Fibroblast of gingiva (primary cell): ENCODE measurements around the gene CLMN.

ENCODE experiments used
- DNase-seq: peaks from one replicate; pipeline ENCODE4 v3.0.0-alpha.2; 2011; ENCODE audit warnings: low read depth

Gene CLMN

DNA sequence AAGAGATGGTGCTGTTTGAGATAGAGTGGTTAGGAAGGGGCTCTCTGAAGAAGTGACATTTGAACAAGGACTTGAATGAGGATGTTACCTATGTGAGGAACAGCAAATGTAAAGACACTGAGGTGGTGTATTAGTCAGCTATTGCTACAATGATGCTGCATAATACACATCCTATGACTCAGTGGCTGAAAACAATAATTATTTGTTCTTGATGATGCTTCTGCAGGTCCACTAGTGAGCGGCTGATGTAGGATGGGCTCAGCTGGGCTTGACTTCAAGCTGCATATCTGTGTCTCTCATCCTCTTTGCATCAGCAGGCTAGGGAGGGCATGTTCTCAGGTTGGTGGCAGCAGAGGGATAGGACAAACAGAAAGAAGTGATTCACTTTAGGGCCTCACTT, 21.4 kb upstream of the CLMN start:
- no peak for DNase-seq

DNA sequence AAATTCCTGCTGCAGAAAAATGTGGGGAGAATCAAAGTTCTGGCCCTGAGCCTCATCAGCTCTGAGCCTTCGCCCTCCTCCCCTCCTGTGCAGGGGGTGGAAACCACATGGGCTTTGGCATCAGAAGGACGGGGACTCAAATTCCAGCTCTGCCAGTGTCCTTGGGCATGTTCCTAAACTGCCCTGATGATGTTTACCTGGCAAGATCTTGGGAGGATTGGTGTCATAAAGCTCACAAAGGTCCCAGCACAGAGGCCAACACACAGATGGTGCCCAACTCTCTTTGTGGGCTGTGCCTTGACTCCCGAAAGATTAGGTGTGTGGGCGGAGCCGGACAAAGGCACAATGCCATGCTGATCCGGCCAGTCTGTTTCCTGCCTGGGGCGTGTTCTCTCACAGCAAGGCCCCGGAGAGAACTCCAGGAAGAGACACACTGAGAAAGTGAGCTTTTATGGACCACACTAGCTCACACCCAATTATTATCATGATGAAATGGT, 20.5 kb upstream of the CLMN start:
- DNase-seq: no peak

DNA sequence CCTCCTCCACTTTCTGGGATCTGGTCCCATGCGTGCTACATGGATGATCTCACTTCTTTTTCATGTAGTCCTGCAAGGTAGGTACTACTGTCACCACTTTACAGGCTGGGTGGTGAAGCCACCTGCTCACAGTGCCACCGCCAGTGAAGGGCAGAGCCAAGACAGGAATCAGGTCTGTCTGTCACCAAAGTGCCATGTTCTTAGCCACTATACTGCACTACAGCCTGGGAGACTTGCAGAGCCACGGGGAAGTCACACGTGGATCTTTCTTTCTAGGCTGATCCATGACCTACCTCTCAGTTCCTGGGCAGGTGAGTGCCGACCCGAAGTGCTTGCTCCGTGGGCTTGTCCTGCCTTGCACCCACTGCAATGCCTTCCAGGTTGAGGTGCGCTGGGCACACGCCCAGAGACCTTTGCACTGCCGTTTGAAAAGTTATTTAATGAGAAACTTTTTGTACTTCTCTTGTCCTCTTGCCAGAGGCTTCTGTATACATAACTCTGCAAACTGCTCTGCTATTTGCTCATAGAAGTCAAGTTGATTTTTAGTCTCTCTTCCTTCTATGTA, 19.7 kb upstream of the CLMN start:
- DNase-seq: no peak

DNA sequence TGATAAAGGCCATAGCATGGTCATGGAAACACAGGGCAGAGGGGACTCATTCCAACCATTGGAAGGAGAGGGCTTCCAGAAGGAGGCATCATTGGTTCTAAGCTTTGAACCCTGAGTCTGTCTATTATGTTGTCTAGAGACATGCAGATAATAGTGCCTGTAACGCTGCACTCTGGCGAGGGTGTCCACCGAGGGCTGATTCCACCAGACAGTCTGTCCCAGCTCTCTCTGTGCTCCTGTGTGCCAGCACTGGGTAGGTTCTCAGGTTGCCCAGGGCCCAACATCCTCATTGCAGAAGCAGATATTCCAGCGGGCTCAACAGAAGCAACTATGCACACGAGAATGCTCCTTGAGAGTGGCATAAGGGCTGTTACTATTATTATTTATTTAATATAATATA, 18.7 kb upstream of the CLMN start:
- DNase-seq: no peak

DNA sequence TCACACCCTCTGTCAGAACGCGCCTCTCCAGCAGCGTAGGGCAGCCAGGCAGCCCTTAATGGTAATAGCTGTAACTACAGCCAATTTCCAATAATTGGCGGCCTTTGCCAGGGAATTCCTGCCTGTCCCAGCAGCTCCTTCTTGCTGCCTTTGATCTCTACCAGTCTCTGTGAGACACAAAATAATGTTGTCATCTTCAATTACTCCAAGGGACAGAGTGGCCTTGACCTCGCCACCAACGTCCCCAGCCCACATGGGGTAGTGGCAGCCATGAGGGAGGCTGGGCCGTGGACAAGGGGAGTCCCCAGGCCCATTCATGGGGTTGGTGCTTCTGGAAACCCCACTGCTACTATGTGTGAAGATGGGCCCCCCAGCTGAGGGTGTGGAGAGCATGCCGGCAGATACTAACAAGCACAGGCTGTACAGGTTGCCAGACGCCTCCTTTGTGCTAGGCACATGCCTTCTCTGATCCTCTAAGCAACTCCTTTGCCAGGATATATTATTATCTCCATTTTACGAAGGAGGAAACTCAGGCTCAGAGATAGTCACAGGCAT, 17.4 kb upstream of the CLMN start:
- DNase-seq: no peak

DNA sequence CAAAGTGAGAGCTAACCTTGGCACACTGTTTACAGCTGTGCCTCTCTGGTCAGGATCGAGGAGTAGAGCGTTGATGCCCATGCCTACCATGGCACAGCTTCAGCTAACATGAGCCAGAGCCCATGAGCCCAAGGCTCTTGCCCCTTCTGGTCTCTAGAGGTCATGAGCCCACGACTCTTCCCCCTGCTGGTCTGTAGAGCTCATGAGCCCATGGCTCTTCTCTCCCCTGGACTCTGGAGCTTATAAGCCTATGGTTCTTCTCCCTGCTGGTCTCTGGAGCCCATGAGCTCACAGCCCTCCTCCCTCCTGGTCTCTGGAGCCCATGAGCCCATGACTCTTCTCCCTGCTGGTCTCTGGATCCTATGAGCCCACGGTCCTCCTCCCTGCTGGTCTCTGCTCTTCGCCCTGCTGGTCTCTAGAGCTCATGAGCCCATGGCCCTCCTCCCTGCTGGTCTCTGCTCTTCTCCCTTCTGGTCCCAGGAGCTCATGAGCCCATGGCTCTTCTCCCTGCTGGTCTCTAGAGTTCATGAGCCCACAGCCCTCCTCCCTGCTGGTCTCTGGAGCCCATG, 16.6 kb upstream of the CLMN start:
- no peak for DNase-seq

DNA sequence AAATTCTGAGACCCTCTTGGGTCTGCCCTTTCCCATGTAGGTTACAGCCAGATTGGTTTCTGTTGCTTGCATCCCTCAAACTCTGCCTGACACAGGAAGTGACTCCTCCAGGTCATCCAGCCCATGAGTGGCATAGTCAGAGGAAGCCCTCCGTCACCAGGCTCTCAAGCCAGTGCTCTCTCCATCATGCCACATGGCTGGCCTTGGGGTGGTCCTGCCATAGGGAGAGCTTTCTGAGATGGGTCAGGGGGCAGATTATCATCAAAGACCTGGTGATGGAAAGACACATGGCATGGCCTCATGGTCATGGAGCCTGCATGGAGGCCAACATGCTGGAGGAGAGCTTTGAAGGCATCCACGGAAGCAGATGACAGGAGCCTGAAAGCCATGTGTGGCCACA, 15.4 kb upstream of the CLMN start:
- no peak for DNase-seq

DNA sequence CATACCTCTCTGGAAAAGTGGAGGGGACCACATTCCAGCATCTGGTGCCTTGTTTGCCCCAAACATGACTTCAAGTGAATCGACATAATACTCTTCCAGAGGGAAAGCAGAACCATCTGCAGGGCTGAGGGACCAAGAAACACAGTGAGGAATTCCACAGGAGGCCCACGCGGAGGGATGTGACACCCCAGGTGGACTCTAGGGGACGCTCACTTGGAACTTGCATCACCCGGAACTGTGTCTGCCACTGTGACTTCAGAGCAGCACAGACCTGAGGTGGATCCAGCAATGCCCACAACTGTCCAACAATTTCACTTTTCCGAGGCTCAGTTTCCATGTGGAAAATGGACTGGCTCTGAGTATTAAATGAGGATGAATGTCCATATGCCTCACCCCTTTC, 14.3 kb upstream of the CLMN start:
- DNase-seq: no peak

DNA sequence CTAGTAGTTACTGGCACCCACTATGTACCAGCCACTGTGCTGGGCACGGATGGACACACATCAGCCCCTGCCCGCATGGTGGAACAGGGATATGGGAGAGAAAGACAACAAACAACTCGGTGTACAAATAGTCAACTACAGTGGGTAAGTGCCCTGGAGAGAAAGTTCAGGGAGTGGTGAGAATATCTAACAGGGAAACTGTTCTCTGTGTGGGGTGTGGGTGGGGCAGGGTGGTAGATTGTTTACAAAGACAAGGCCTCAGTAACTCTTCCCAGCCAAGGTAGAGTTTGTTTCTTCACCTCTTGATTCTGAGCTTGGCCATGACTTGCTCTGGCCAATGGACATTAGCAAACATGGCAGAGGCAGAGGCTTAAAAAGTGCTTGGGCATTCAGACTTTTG, 12.9 kb upstream of the CLMN start:
- no peak for DNase-seq

DNA sequence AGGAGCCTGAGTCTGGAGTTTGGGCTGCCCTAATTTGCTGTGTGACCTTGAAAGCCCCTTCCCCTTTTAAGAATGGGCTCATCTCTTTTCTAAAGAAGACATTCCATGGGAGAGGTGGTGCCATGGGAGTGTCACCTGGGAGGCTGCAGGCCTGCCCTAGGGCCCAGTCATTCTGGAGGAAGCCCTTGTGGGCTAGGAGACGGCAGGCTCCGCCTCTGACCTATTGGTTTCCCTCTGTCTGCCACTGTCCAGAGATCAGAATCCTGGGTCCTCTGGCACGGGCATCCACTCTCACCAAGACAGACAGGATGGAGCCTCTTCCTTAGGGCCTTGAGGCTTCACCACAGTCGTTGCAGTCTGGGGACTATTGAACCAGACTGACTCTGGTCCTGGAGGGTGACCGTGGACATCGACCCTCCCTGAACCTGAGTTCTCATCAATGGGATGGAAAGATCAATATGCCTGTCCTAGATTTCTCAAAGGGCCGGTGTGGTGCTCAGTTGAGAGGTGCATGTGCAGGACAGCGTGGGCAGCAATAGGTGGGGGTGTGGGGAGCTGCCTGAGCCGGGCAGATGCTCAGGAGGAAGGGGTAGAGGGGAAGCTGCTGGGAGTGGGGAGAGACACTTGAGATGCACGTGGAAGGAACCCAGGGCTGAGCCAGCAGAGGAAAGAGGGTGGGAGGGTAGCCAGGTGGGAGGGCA, 12.2 kb upstream of the CLMN start:
- no peak for DNase-seq

DNA sequence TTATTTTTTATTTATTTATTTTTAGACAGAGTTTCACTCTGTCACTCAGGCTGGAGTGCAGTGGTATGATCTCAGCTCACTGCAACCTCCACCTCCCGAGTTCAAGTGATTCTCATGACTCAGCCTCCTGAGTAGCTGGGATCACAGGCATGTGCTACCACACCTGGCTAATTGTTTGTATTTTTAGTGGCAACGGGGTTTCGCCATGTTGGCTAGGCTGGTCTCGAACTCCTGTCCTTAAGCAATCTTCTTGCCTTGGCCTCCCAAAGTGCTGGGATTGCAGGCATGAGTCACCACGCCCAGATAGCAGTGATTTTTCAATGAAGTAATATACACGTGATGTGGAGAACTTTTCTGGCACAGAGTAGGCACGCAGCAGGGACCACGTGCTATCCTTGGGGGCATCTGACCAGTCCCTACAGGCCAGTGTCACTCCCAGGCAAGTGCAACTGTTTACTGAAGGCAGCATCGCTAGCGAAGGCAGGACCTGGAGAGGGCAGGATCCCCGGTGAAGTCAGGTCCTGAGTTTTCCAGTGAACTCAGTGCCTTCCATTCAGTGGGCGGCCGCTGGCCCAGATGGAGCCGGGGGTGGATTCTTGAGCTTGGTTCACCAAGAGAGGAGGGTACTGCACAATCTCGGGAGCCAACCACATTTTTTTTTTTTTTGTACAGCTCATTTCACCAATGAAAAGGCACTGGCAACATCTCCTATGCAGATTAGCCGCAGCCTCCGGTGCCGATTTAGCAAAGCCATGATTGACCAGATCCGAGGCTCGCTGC, 11.1 kb upstream of the CLMN start:
- DNase-seq: no peak

DNA sequence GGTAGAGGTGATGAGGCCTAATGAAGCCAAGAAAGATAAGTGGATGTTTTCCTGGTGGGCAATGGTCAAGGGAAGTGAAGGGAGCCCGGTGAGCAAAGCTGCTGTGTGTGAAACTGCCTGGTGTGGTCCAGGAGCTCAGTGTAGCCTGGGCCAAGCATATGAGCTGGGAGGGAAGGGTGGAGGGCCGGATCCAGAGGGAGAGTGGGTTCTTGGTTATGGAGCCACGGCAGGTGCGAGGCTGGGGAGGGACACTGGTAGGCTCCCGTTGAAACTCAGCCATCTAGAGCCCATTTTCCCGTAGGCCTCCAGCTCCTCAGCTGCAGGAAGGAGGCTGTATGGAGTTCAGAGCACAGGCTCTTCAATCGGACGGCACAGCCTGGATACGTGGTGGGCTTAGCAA, 10.2 kb upstream of the CLMN start:
- DNase-seq: no peak

DNA sequence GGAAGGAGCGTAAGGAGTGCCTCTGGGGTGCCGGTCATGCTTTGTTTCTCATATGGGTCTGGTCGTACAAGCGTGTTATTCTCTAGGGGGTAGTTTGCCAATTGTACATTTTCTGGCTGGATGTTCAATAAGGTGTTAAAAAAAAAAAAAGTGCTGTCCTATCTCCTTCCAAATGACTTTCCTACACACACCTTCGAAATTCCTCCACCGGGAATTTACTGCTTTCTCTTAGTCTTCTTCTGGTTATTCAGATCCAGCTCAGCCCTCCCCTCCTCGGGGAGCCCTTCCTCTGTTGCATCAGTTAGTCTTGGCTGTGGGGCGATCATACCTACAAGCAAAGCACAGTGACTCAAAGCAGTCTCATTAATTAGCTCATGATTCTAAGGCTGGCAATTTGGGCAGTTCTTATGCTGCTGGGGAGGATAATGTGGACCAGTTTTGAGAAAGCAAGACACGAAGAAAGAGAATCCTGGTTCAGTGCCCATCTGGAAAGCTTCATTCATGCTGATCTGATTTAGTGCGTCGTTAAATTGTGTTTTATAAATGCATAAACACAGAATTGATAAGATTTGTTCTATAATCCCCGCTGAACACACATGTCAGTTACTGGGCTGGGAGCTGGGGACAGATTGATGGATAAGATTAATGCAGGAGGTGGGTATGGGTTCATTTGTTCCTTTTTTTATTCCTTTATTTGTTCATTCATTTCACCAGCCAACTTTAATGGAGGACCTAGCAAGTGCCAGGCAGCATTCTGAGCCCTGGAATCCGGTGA, 9.2 kb upstream of the CLMN start:
- no peak for DNase-seq

DNA sequence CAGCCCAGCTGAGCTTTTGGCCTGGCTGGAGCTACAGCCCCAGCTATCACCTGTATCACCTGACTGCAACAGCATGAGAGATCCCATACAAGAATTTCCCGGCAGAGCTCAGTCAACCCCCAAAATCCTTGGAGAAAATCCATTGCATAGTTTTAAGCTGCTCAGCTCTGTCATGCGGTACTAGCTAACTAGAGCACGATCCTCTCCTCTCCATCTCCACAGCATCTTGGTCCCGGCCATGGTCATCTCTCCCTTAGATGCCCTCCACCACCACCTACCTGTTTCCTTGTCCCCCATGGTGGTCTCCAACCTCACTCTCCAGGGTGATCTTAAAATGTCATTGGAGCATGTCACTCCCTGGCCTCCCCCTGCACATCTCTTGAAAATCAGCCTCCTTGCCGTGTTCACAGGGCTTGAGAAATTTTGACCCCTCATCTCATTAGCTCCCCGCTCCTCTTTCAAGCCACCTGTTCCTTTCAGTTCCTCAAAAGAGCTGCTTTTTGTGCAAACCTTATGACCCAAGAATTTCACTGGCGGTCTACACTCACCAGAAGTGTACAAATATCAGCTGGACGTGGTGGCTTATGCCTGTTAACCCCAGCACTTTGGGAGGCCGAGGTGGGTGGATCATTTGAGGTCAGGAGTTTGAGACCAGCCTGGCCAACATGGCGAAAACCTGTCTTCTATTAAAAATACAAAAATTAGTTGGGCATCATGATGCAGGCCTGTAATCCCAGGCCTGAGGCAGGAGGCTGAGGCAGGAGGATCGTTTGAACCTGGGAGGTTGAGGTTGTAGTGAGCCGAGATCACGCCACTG, 8.1 kb upstream of the CLMN start:
- no peak for DNase-seq

DNA sequence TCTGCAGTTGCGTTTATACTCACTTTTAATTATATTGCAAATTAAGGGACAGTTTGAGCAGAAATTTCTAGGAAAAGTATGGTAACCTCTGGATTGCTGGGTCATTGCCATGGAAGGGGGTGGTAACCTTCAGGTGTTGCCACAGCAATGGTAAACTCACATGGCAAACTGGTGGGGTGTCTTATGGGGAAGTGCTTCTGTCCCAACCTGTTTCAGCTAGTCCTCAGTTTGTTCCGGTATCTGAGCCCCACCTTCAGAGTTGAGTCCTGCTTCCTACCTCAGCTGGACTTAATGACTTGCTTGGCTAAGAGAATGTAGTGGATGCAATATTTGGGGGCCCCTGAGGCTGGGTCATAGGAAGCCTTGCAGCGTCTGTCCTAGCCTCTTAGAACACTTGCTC, 7.3 kb upstream of the CLMN start:
- DNase-seq: no peak

DNA sequence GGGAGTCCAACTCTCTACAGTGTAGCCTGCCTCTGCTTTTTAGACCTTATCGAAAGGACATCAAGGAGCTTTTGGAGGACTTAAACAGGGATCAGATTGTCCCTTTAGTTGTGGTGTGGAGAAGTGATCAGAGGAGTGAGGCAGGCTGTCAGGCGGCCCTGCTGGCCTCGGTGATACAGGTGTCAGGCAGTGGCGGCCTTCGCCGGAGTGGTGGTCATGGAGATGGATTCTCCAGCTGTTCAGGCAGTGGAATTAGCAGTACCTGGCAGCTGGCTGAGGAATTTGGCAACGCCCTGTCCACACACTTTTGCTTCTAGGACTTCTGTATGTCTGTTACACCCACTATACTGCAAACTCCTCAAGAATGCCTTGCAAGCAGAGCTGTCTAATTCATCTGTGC, 4.2 kb upstream of the CLMN start:
- DNase-seq: no peak

DNA sequence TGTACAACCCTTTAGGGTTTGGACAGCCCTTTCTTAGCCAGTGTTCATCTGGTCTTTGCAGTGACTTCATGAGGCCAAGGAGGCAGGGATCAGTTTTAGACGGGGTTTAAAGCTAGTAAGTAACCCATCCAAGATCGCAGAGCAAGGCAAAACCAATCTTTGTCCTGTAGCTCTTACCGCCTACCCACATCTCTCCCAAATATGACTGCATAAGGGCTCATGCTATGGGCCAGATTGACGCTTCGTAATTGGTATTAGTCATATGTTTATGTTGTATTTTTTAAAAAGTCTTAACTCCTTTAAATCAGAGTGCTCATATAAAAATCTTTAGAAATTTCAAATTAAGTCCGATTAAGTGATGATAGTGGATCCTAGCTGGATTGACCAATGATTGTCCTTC, 3.7 kb upstream of the CLMN start:
- no peak for DNase-seq

DNA sequence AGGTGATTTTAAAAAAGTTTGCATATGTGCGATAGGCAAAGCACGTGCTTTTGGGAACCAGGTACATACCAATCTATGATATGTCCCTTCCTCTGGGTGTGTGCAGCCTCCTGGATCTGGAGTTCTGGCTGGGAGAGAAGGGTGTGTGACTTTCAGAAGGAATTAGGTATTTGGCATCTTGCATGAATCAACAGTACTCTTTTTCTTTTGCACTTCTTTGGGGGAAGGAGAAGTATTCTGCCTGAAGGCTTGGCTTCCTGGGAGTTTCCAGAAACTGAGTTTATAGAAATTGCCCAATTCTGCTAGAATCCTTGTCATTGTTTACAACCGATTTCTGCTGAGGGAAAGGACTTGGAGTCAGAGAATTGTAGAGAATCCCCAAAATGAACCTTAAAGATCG, 2.9 kb upstream of the CLMN start:
- DNase-seq: peak; percentile 16

DNA sequence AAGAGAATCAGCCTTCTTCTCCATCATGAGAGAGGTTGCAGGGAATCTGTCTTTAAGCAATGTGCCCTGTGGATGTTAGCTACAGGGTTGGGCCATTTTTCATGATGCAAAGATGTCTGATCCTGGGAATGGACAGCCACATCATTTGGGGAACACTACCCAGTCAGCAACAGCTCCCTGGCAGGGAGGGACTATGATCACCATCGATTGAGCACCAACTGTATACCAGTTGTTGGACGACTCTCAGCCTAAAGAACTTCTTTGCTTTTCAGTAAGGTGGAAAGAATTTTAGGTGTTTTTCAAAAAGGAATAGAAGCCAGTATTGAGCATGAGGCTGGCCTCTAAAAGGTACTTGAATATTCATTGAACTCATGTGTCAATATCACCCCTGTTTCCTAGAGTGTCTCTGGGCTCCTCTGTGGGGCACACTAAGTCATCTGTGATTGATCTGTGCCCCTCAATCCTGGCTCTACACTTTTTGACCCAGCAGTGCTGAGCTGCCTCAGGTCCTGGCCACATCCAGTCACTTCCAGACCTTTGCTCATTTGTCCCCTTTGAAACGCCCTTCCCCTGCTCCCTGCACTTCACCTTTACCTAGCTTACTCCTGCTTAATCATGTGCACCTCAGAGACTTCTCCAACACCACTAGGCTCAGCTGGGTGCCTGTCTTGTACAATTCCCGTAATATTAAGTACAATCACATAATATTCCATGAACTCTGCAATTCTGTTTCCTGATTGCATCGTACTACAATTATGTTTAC, 2.2 kb upstream of the CLMN start:
- DNase-seq: no peak

DNA sequence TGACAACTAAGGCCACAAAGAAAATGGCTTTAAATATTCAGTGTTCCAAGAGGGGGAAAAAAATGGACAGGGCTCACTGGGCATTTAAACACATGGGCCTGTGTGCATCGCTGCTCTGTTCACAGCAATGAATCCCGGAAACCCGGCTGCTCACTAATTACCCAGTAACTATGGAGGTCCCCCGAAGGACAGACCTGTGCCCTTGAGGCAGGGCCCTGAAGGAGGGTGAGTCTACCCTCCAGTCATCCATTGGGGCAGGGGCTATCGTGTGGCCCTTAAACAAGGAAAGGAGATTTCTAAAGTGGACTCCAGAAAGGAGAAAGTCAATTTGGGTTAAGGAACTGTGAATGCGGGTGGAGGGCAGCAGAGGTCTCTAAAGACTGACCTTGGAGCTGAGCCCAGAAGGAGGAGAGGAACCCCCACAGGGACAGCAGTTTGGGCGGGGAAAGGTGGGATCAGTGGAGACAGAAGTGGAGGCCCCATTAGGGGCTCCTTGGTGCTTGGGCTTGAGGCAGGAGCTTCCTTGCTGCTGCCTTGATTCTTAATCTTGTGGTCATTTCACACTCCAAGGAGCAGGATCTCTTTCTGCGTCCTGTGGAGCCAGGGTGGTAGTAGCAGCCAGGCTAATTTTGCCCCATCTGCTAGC, 1.4 kb upstream of the CLMN start:
- no peak for DNase-seq
